DOHH2 (cell line): ENCODE data around the gene SDCCAG8.

Source experiments
- H3F3A ChIP-seq: fragments of 200-600 bp; sonication (generic), shearing (Covaris generic); 2 replicates; pipeline ENCODE4 v1.6.0; 2016; ENCODE audit warnings: antibody characterized with exemption, mild to moderate bottlenecking; ENCODE audit not compliant: control insufficient read depth, insufficient read depth
- H3K27ac ChIP-seq: fragments of 200-600 bp; sonication (generic); 2 replicates; pipeline ENCODE4 v1.5.1; 2014; ENCODE audit warnings: low read depth, mild to moderate bottlenecking, low read length, moderate library complexity
- H3K27me3 ChIP-seq: fragments of 200-600 bp; sonication (generic); 2 replicates; pipeline ENCODE4 v1.6.1; 2014; ENCODE audit warnings: mild to moderate bottlenecking, low read length, mixed read lengths; ENCODE audit not compliant: control insufficient read depth
- H3K36me3 ChIP-seq: fragments of 200-600 bp; sonication (generic); 2 replicates; pipeline ENCODE4 v1.6.1; 2014; ENCODE audit warnings: mild to moderate bottlenecking, low read length, moderate library complexity, mixed read lengths; ENCODE audit not compliant: control insufficient read depth
- H3K4me1 ChIP-seq: fragments of 200-600 bp; sonication (generic); 2 replicates; pipeline ENCODE4 v1.6.1; 2014; ENCODE audit warnings: mild to moderate bottlenecking, low read length, mixed read lengths; ENCODE audit not compliant: control insufficient read depth
- H3K4me2 ChIP-seq: fragments of 200-600 bp; sonication (generic); 2 replicates; pipeline ENCODE4 v1.6.0; 2014; ENCODE audit warnings: mild to moderate bottlenecking, low read length, moderate library complexity
- H3K4me3 ChIP-seq: fragments of 200-600 bp; sonication (generic); 2 replicates; pipeline ENCODE4 v1.5.1; 2014; ENCODE audit warnings: mild to moderate bottlenecking, low read length, mixed read lengths
- H3K79me2 ChIP-seq: fragments of 200-600 bp; sonication (generic); 2 replicates; pipeline ENCODE4 v1.6.1; 2014; ENCODE audit warnings: mild to moderate bottlenecking, low read length, mixed read lengths; ENCODE audit not compliant: control insufficient read depth
- H3K9me2 ChIP-seq: fragments of 200-600 bp; sonication (generic); replicated peaks from 2 replicates; pipeline ENCODE4 v1.6.1; 2014; ENCODE audit warnings: mild to moderate bottlenecking, low read length, mixed read lengths; ENCODE audit not compliant: control insufficient read depth
- H3K9me3 ChIP-seq: fragments of 200-600 bp; sonication (generic); 2 replicates; pipeline ENCODE4 v1.6.1; 2014; ENCODE audit warnings: antibody characterized with exemption, low read length, mixed read lengths; ENCODE audit not compliant: control insufficient read depth, insufficient read depth
- H4K20me1 ChIP-seq: fragments of 200-600 bp; sonication (generic); 2 replicates; pipeline ENCODE4 v1.6.0; 2014; ENCODE audit warnings: low read depth, mild to moderate bottlenecking, antibody characterized with exemption, low read length, moderate library complexity; ENCODE audit not compliant: control insufficient read depth, insufficient read depth
- EZH2phosphoT487 ChIP-seq: fragments of 200-600 bp; sonication (generic); IDR thresholded peaks from 2 replicates; pipeline ENCODE4 v1.6.1; 2017; ENCODE audit warnings: borderline replicate concordance, mild to moderate bottlenecking, antibody characterized with exemption, low read length, moderate library complexity, mixed read lengths
- TF ChIP-seq, protein P1 (sequence below): fragments of 200-600 bp; sonication (generic); IDR thresholded peaks from one replicate; pipeline ENCODE4 v1.5.1; 2014; ENCODE audit warnings: antibody characterized with exemption, mild to moderate bottlenecking, low read depth, low read length; ENCODE audit not compliant: poor library complexity, severe bottlenecking

SDCCAG8 gene

DNA sequence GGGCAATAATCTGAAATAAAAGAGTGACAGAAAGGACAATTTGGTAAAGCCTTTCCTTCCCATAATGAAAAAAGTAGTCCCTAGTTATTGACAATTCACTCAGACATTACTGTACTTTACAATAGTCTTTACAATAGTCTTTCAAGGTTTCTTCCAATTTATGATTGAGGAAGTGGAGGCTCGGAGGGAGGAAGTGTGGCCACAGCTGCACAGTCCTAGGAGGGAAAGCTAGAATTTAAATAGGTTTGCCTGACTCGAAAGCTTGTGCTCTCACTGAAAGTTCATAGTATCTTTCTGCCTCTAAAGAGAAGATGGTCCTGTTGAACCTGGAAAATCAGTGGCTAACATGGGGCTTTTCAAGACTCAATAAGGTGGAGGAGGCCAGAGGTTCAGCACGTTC is 203.2 kb downstream of the SDCCAG8 start:
- no peaks in the 10 kb centered on the region for H3K27me3 ChIP-seq
- H3K9me2 ChIP-seq = no peaks in the 10 kb centered on the region
- no peaks in the 10 kb centered on the region for H3F3A ChIP-seq
- TF ChIP-seq EZH2phosphoT487 = no peak
- TF ChIP-seq, protein P1, sequence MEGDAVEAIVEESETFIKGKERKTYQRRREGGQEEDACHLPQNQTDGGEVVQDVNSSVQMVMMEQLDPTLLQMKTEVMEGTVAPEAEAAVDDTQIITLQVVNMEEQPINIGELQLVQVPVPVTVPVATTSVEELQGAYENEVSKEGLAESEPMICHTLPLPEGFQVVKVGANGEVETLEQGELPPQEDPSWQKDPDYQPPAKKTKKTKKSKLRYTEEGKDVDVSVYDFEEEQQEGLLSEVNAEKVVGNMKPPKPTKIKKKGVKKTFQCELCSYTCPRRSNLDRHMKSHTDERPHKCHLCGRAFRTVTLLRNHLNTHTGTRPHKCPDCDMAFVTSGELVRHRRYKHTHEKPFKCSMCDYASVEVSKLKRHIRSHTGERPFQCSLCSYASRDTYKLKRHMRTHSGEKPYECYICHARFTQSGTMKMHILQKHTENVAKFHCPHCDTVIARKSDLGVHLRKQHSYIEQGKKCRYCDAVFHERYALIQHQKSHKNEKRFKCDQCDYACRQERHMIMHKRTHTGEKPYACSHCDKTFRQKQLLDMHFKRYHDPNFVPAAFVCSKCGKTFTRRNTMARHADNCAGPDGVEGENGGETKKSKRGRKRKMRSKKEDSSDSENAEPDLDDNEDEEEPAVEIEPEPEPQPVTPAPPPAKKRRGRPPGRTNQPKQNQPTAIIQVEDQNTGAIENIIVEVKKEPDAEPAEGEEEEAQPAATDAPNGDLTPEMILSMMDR = no peak
- no peaks in the 10 kb centered on the region for H3K9me3 ChIP-seq
- no peak overlapping the region for H3K4me2 ChIP-seq
- no peaks in the 10 kb centered on the region for H4K20me1 ChIP-seq
- H3K36me3 ChIP-seq = no peaks in the 10 kb centered on the region
- peaks cover 7% of the 10 kb centered on the region for H3K4me1 ChIP-seq
- H3K79me2 ChIP-seq = no peaks in the 10 kb centered on the region
- no peak overlapping the region for H3K27ac ChIP-seq
- no peak overlapping the region for H3K4me3 ChIP-seq

DNA sequence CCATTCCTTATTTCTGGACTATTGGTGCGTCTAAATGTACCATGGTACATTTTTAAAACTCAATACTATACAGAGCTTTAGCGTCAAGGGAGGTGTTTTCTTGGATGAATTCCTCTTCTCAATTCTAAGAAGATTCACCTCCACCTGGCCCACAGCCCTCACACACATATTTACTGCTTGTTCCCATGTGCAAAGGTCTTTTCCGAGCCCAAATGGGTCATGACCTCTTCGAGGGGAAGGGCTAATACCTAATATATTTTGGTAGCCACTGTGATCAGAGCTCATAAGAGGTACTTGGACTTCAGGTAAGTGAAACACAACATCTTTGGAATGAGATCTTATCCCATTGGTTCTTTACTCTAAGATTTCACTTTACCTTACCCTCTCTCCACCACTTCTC is 205.9 kb downstream of the SDCCAG8 start:
- no peaks in the 10 kb centered on the region for H3F3A ChIP-seq
- no peak overlapping the region for H3K4me3 ChIP-seq
- no peaks in the 10 kb centered on the region for H3K9me2 ChIP-seq
- H3K27ac ChIP-seq = no peak overlapping the region
- H3K27me3 ChIP-seq = no peaks in the 10 kb centered on the region
- H3K4me1 ChIP-seq = peaks cover 7% of the 10 kb centered on the region
- no peaks in the 10 kb centered on the region for H3K79me2 ChIP-seq
- H4K20me1 ChIP-seq = no peaks in the 10 kb centered on the region
- TF ChIP-seq EZH2phosphoT487 = no peak
- TF ChIP-seq, protein P1 = no peak
- no peaks in the 10 kb centered on the region for H3K36me3 ChIP-seq
- H3K4me2 ChIP-seq = no peak overlapping the region
- no peaks in the 10 kb centered on the region for H3K9me3 ChIP-seq

DNA sequence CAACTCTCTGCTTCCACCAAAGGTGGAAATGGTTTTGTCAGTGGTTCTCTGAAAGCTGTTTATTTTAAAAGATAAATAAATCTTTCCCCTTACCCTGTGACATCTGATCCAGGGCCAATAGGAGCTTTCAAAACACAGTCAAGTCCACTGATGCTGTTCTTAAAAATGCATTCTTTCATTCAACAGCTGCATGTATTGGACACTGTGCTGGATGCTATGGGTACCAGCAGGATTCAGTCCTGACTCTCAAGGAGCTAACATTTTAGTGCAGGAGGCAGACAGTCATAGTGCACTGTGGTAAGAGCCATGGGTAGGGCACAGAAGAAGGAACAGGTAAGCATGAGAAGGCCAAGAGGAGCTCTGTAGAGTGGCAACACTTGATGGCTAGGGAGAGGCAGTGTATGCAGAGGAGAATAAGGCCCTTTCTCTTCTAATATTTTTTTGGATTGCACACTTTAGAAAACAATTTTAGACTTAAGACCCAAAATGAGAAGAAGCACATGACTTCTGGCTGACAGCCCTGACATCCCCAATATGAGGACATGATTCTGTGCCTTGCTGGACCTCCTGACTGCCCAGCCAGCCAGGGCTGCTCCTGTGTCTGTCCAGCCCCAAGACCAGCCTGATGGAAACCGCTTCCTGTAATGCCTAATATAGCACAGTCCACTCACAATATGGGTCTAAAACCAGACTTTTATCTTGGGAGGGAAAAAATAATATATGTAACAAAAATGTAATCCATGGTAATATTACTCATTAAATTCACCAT is 207.3 kb downstream of the SDCCAG8 start:
- Histone ChIP-seq H4K20me1 (no peaks in the 10 kb centered on the region), H3K9me2 (no peaks in the 10 kb centered on the region), H3K27me3 (no peaks in the 10 kb centered on the region), H3K9me3 (no peaks in the 10 kb centered on the region), H3K79me2 (no peaks in the 10 kb centered on the region), H3K36me3 (no peaks in the 10 kb centered on the region), H3F3A (no peaks in the 10 kb centered on the region), H3K4me1 (peaks cover 7% of the 10 kb centered on the region), H3K4me3 (no peak overlapping the region), H3K4me2 (no peak overlapping the region), H3K27ac (no peak overlapping the region)
- no peak for TF ChIP-seq EZH2phosphoT487

DNA sequence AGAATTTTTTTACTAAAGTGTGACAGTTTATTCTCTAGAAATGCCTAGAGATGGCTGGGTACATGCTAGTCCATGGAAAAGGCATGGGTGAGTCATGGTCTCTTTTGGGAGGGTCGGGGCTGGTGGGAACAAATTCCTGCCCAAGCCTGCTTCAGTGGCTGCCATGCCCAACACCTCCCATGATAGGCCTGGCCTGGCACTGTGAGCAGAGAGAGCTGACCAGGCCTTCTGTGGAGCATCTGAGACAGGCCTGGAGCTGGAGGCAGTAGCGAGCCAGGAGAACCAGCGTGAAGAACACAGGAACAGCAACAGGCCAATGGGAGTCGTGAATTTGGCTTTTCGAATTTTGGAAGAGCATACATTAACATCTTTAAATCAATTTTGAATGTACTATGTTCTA is 209.2 kb downstream of the SDCCAG8 start:
- no peak overlapping the region for H3K4me2 ChIP-seq

More for the DNA sequence above, 209.2 kb downstream of the SDCCAG8 start:
- H3K27ac ChIP-seq = no peak overlapping the region
- no peak overlapping the region for H3K4me3 ChIP-seq
- H3K79me2 ChIP-seq = no peaks in the 10 kb centered on the region
- no peaks in the 10 kb centered on the region for H3K4me1 ChIP-seq
- no peaks in the 10 kb centered on the region for H3F3A ChIP-seq
- H3K36me3 ChIP-seq = no peaks in the 10 kb centered on the region
- H3K9me2 ChIP-seq = no peaks in the 10 kb centered on the region
- H3K27me3 ChIP-seq = no peaks in the 10 kb centered on the region
- H4K20me1 ChIP-seq = no peaks in the 10 kb centered on the region
- TF ChIP-seq, protein P1 = no peak
- no peak for TF ChIP-seq EZH2phosphoT487
- H3K9me3 ChIP-seq = no peaks in the 10 kb centered on the region
